Activated T-helper 17 cell treated with anti-CD3 and anti-CD28 coated beads, Interleukin-2, amount 50 U/mL, for 72 hours (primary cell): ENCODE data around the gene PNMA8B. TPM values are rescaled to one million over a fixed set of nuclear protein-coding genes. Genes with fewer than 3 reads are reported as not detected.
"Not testable (repeated sequence)": the region's sequence is repeated elsewhere in the genome, so short reads cannot be mapped to it uniquely, and the experiment has no call there.

Experiments
- ATAC-seq: fragments of 150-1000 bp; cut with Tn5 transposase; replicated peaks from 2 replicates; pipeline ENCODE4 v1.10.0; 2021; ENCODE audit warnings: mild to moderate bottlenecking, moderate library complexity
- H3K27ac Mint-ChIP-seq: one replicate; pipeline ENCODE4 v1.8.0; 2022; ENCODE audit warnings: mixed read lengths
- H3K27me3 Mint-ChIP-seq: one replicate; pipeline ENCODE4 v1.8.0; 2022; ENCODE audit warnings: mixed read lengths
- H3K36me3 Mint-ChIP-seq: one replicate; pipeline ENCODE4 v1.8.0; 2022; ENCODE audit warnings: low read depth, mild to moderate bottlenecking, mixed read lengths
- H3K4me1 Mint-ChIP-seq: one replicate; pipeline ENCODE4 v1.8.0; 2022; ENCODE audit warnings: mixed read lengths
- H3K4me3 Mint-ChIP-seq: one replicate; pipeline ENCODE4 v1.8.0; 2022; ENCODE audit warnings: mild to moderate bottlenecking, mixed read lengths
- H3K9me3 Mint-ChIP-seq: one replicate; pipeline ENCODE4 v1.8.0; 2022; ENCODE audit warnings: mixed read lengths
- total RNA-seq, 2 donors: library from RNA; stranded (reverse); gene quantifications; one replicate each; pipeline ENCODE4 v1.2.3, GENCODE V29; 2022

The PNMA8B gene
- total RNA-seq, 2 donors from 2014 or later: 0.08 TPM; not detected in 1

DNA sequence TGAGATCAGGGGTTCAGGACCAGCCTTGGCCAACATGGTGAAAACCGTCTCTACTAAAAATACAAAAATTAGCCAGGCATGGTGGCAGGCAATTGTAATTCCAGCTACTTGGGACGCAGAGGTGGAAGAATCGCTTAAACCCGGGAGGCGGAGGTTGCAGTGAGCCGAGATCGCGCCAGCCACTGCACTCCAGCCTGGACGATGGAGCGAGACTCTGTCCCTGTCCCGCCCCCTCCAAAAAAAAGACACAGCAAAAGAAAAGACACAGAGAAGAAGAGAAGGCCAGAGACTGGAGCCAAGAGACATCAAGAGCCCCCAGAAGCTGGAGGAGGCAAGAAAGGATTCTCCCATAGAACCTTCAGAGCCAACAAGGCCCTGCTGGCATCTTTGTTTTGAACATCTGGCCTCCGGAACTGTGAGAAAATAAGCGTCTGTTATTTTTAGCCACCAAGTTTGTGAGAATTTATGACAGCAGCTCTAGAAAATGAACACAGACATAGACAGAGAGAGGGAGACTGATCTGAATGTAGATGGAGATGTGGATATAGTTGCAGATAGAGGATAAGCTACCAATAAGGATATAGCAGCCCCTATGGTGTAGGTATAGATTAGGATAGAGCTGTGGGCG lies 25.7 kb upstream of the PNMA8B start:
- no peaks in the 10 kb centered on the region for H3K36me3 Mint-ChIP-seq
- no peak for ATAC-seq
- H3K4me1 Mint-ChIP-seq: peaks cover 18% of the 10 kb centered on the region
- H3K27me3 Mint-ChIP-seq: no peaks in the 10 kb centered on the region
- H3K27ac Mint-ChIP-seq: peak overlapping the region; percentile 61
- no peaks in the 10 kb centered on the region for H3K9me3 Mint-ChIP-seq
- no peak overlapping the region for H3K4me3 Mint-ChIP-seq

DNA sequence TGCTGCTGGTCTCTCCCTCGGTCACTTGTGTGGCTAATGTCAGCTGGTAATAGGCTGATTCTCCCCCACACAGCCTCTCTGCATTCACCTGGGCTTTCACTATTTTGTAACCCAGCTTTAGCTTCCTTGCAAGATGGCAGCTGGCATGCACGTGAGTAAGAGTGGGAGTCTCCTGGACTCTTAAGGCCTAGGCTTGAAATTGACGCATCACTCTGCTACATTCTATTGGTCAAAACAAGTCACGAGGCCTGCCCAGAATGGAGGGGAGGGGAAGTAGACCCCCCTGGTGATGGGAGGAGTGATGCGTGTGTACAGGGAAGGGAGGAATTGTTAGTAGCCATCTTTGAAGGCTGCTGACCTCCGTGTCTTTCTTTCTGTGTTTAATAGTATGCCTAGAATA lies 24.9 kb upstream of the PNMA8B start:
- no peaks in the 10 kb centered on the region for H3K27me3 Mint-ChIP-seq
- peaks cover 18% of the 10 kb centered on the region for H3K4me1 Mint-ChIP-seq
- H3K9me3 Mint-ChIP-seq: no peaks in the 10 kb centered on the region
- no peak overlapping the region for H3K4me3 Mint-ChIP-seq
- no peaks in the 10 kb centered on the region for H3K36me3 Mint-ChIP-seq
- ATAC-seq: no peak
- no peak overlapping the region for H3K27ac Mint-ChIP-seq

DNA sequence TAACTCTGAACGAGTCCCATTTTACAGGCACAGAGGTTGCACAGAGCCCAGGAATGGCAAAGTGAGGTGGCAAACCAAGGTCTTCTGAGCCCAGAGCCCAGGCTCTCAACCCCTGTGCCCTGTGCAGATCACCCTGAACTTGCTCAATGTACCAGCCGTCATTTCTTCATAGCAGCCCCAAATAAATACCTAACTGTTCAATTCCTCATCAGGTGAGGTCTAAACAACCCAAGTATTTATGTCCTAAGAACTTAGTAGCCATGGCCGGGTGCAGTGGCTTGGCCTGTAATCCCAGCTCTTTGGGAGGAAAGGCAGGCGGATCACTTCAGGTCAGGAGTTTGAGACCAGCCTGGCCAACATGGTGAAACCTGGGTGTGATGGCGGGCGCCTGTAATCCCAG lies 21.8 kb upstream of the PNMA8B start:
- Mint-ChIP-seq H3K36me3 (no peaks in the 10 kb centered on the region), H3K9me3 (no peaks in the 10 kb centered on the region), H3K4me3 (no peak overlapping the region), H3K27me3 (peaks cover 8% of the 10 kb centered on the region), H3K27ac (no peak overlapping the region), H3K4me1 (peaks cover 6% of the 10 kb centered on the region)
- no peak for ATAC-seq

DNA sequence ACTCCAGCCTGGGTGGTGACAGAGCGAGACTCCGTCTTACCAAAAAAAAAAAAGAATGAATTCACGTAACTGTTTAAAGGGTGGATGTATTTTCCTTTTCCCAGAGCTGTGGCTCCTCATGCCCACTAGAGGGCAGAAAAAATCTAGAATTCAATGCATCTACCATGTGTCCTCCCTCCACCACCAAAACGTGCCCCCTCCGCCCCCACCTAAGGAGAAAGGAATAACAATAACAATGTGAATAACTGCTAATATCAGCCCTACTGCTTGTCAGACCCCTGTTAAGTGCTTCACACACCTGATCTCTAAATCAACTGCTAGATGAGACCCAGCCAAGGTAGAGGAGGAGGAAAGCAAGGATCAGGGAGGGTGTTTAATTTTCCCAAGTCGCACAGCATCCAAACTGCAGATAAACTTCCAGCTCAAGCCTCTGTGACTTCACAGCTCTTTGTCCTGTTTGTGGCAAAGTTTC lies 20.2 kb upstream of the PNMA8B start:
- peak; percentile 67 for ATAC-seq
- Mint-ChIP-seq H3K36me3 (no peaks in the 10 kb centered on the region), H3K27ac (peak overlapping the region; percentile 55)

DNA sequence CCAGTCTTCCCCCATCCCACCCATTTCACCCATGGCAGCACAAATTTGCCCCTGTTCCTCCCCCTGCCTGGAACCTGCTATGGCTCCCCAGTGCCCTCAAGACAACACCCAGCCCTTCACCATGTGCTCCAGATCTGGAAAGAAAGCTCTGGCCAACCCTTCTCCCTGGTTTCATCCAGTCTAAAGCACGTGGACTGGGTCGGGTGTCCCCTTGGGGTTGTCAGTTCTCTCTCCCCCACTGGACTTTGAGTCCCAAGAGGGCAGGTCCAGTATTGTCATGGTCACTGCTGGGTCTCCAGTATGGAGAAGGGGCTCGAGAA lies 19.6 kb upstream of the PNMA8B start:
- Mint-ChIP-seq H3K4me3 (no peak overlapping the region), H3K27me3 (peaks cover 12% of the 10 kb centered on the region), H3K27ac (no peak overlapping the region), H3K4me1 (no peaks in the 10 kb centered on the region), H3K9me3 (no peaks in the 10 kb centered on the region), H3K36me3 (no peaks in the 10 kb centered on the region)
- no peak for ATAC-seq

More for the DNA sequence above, 20.2 kb upstream of the PNMA8B start:
- peaks cover 10% of the 10 kb centered on the region for H3K27me3 Mint-ChIP-seq
- H3K4me1 Mint-ChIP-seq: no peaks in the 10 kb centered on the region
- H3K4me3 Mint-ChIP-seq: no peak overlapping the region
- H3K9me3 Mint-ChIP-seq: no peaks in the 10 kb centered on the region

DNA sequence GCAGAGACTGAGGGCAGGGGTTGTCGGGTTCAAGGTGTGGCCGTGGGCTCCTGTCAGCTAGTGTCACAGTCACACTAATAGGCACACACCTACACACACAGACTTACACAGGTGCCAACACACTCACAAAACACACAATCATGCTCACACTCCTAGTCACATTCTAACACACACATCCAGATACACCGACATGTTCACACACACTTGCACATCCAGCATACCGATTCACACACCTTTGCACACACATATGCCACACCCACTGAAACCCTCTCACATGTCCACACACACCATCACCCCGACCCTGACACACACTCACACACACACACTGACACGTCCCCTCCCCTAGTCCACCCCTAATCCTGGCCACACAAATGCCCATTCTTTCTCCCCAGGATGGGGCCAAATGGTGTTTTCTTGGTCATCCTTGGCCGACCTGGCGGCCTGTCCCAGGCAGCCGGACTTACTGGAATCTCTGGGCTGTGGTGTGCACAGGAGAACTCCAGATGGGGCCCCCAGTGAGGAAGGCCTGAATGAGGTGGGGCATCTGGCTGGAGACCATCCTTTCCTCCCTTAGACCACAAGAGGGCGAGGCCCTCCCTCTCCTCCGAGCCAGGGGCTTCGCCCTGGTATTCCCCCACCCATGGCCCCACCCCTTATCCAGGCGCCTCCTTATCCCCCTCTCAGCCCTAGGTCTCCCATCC lies 19.1 kb upstream of the PNMA8B start:
- no peak for ATAC-seq
- Mint-ChIP-seq H3K4me3 (no peak overlapping the region), H3K27ac (no peak overlapping the region), H3K27me3 (peaks cover 12% of the 10 kb centered on the region), H3K4me1 (no peaks in the 10 kb centered on the region), H3K9me3 (no peaks in the 10 kb centered on the region), H3K36me3 (no peaks in the 10 kb centered on the region)

DNA sequence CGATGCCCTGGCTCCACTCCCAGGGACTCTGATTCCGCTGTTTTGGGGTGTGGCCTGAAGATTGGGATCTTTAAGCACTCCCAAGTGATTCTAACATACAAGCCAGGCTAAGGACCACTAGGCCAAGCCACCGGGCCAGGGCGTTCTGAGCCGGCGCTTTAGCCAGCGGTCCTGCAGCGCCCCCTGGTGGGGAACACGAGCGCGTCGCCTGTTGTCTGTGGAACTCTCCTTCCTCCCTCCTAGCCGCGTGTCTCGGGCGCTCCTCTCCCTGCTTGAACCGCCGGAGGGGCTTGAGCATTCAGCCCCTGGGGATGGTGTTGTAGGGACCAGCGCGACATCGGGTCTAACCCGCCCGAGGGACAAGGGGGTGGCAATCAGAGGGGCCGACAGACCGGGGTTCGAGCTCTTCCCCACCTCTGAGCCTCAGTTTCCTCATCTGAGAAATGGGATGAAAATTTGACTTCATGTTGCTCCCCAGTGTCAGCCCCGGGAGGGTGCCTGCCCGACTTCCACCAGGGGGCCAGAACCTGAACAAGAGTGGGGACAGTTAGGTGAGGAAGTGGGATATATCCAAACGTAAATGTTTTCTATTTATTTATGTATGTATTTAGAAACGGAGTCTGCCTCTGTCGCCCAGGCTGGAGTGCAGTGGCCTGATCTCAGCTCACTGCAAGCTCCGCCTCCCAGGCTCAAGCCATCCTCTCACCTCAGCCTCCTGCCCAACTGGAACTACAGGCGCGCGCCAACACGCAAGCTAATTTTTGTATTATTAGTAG lies 18.0 kb upstream of the PNMA8B start:
- Mint-ChIP-seq H3K27ac (no peak overlapping the region), H3K9me3 (no peaks in the 10 kb centered on the region), H3K4me3 (no peak overlapping the region), H3K27me3 (peaks cover 12% of the 10 kb centered on the region), H3K4me1 (no peaks in the 10 kb centered on the region), H3K36me3 (no peaks in the 10 kb centered on the region)
- peak; percentile 84 for ATAC-seq

DNA sequence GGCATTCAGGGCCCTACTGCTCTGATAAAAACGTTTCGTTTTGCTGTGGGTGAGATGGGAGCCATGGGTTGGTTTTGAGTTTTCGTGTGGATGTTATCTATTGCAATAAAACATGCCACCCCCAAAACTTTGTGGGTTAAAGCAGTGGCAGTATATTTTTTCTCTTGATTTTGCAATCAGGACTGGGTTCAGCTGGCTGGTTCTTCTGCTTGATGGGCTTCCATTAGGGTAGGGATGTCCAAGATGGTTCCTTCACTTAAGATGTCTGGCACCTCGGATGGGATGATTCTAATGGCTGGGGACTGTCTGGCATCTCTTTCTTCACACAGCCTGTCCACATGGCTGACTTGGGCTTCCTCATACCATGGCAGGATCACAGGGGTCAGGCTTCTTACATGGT lies 15.6 kb upstream of the PNMA8B start:
- Mint-ChIP-seq H3K4me3 (no peak overlapping the region), H3K9me3 (no peaks in the 10 kb centered on the region), H3K27me3 (peaks cover 16% of the 10 kb centered on the region), H3K36me3 (no peaks in the 10 kb centered on the region), H3K4me1 (no peaks in the 10 kb centered on the region), H3K27ac (no peak overlapping the region)
- no peak for ATAC-seq

DNA sequence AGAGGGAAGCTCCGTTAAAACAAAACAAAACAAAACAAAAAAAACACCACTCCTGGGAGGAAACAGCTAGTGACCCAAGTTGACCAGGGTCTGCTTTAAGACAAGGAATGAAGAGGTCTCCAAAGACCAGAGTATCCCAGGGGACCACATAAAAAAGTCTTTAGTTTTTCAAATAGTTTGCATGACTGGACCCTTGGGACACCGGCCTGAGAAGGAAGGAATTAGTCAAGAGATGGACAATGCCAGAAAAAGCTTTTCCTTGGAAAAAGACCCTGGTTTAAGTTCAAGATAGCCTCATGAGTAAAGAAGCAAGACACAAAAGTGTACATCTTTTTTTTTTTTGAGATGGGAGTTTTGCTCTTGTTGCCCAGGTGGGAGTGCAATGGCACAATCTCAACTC lies 12.5 kb upstream of the PNMA8B start:
- H3K9me3 Mint-ChIP-seq: no peaks in the 10 kb centered on the region
- no peak for ATAC-seq
- H3K27ac Mint-ChIP-seq: no peak overlapping the region
- H3K4me1 Mint-ChIP-seq: no peaks in the 10 kb centered on the region
- H3K4me3 Mint-ChIP-seq: no peak overlapping the region
- H3K36me3 Mint-ChIP-seq: no peaks in the 10 kb centered on the region
- H3K27me3 Mint-ChIP-seq: peaks cover 20% of the 10 kb centered on the region

DNA sequence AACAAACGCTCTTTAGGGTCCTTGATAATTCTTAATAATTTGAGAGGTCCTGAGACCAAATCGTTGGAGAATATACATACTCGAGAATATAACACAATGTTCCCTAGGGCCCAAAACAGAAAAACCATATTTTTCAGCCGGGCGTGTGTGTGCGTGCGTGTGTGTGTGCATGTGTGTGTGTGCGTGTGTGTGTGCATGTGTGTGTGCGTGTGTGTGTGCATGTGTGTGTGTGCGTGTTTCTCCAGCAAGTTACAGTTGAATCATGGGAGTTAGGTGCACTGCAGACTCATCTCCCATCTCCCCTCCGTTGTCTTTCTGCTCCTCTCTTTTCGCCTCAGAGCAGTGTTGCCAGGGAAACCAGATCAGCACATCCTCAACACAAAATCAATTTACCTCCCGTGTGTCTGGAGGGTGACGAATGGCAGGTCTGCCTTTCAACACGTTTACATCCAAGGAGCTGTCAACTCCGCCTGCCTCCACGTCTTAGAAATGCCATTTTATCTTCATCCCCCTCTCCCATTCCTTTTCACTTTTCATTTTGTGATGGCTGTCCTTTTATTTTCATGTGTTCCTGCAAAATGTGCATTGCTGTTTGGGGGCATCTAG lies 8.3 kb upstream of the PNMA8B start:
- no peak for ATAC-seq
- Mint-ChIP-seq H3K27ac (no peak overlapping the region), H3K9me3 (no peaks in the 10 kb centered on the region), H3K27me3 (peaks cover 31% of the 10 kb centered on the region), H3K4me3 (no peak overlapping the region), H3K4me1 (no peaks in the 10 kb centered on the region), H3K36me3 (no peaks in the 10 kb centered on the region)

DNA sequence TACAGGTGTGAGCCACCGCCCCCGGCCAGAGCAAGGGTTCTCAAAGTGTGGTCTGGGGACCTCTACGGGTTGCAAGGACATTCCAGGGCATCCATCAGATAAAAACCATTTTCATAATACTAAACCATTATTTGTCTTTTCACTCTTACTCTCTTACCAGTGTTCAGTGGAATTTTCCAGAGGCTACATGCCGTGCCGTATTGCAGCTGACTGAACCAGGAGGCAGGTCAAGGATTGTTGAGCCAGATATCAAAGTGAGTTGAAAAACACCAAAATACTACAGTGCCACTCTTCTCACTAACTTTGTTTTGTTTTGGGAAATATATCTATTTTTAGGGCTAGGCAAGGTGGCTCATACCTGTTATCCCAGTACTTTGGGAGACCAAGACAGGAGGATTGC lies 7.2 kb upstream of the PNMA8B start:
- Mint-ChIP-seq H3K4me1 (no peaks in the 10 kb centered on the region), H3K36me3 (no peaks in the 10 kb centered on the region), H3K4me3 (no peak overlapping the region), H3K9me3 (no peaks in the 10 kb centered on the region), H3K27me3 (peaks cover 32% of the 10 kb centered on the region), H3K27ac (no peak overlapping the region)
- ATAC-seq: no peak

DNA sequence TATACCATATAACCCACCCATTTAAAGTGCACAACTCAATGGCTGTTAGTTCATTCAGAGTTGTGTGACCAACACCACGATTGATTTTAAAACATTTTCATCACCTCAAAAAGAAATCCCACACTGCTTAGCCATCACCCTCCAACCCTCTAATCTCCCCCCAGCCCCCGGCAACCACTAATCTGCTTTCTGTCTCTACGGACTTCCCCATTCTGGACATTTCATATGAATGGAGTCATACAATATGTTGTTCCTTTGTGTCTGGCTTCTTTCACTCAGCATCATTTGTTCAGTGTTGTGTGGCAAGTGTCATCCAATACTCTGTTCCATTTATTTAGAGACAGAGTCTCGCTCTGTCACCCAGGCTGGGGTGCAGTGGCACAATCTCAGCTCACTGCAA lies 4.0 kb upstream of the PNMA8B start:
- no peak for ATAC-seq
- Mint-ChIP-seq H3K27ac (no peak overlapping the region), H3K4me3 (no peak overlapping the region), H3K27me3 (peaks cover 24% of the 10 kb centered on the region), H3K9me3 (no peaks in the 10 kb centered on the region), H3K4me1 (no peaks in the 10 kb centered on the region), H3K36me3 (peaks cover under 1% of the 10 kb centered on the region)

DNA sequence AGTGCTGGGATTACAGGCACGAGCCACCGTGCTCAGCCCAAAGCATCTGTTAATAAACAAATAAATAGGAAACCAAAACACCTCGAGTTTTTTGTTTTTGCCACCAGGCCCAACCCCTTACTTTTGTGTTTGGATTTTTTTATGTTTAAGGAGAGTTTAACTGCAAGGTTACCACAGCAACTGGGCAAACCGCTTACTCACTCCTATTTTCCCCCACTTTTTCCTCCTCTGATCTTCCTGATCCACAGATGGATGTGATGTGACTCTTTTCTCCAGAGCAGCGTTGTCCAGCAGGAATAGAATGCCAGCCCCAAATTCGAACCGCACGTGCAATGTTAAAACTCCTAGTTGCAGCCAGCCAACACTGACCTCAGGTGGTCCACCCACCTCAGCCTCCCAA lies 2.1 kb upstream of the PNMA8B start:
- no peak overlapping the region for H3K4me3 Mint-ChIP-seq
- ATAC-seq: no peak

DNA sequence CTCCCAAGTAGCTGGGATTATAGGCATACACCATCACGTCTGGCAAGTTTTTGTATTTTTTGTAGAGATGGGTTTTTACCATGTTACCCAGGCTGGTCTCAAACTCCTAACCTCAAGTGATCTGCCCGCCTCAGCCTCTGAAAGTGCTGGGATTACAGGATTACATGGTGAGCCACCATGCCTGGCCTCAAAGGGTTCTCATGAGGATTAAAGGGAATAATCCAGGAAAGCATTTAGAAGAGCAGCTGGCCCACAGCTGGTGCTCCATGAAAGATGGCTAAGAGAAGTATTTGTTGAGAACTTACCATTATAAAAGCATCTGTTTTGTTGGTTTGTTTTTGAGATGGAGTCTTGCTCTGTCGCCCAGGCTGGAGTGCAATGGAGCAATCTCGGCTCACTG lies 1.2 kb upstream of the PNMA8B start:
- H3K4me3 Mint-ChIP-seq, ATAC-seq, H3K9me3 Mint-ChIP-seq, H3K36me3 Mint-ChIP-seq, H3K4me1 Mint-ChIP-seq, H3K27ac Mint-ChIP-seq: not testable (repeated sequence)
- H3K27me3 Mint-ChIP-seq: peaks cover 29% of the 10 kb centered on the region

More for the DNA sequence above, 2.1 kb upstream of the PNMA8B start:
- H3K27ac Mint-ChIP-seq: no peak overlapping the region
- H3K4me1 Mint-ChIP-seq: no peaks in the 10 kb centered on the region
- H3K36me3 Mint-ChIP-seq: peaks cover 7% of the 10 kb centered on the region
- H3K9me3 Mint-ChIP-seq: no peaks in the 10 kb centered on the region
- H3K27me3 Mint-ChIP-seq: peaks cover 26% of the 10 kb centered on the region

DNA sequence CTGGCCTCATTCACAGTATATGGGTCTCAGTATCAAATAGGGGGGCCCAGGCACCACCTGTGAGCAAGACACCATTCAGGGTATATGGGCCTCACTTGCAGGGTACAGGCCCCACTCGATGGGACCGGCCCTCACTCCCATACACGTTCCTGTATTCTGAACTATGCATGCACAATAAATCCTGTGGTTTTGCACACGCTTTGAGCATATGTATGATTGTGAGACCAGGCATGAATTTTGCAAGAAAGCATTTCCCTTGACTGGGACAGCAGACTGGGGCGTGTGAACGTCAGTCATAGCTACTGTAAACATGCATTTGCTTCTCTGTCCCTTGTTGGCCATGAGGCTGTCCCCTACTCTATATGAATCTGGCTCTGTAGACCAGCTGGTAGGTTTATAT lies 637 bp upstream of the PNMA8B start:
- no peak for ATAC-seq
- Mint-ChIP-seq H3K36me3 (peaks cover 7% of the 10 kb centered on the region), H3K9me3 (no peaks in the 10 kb centered on the region), H3K27me3 (peaks cover 33% of the 10 kb centered on the region), H3K27ac (no peak overlapping the region), H3K4me3 (no peak overlapping the region), H3K4me1 (no peaks in the 10 kb centered on the region)
